ENCODE results near the gene CLCN6.

GRCh38 chr1:11869104-11869503 lies 63.1 kb downstream of the CLCN6 start:
- TF ChIP-seq JUND (IDR thresholded peaks at IDR 0.05; ENCODE audit: low read length) (no peak), POLR2A (IDR thresholded peaks at IDR 0.05; ENCODE audit: control extremely low read depth in 1 of 2, low read depth in 2 of 2, low read length in 2 of 2) (no peak), CTCF (IDR thresholded peaks at IDR 0.05; ENCODE audit: control extremely low read depth in 1 of 3, insufficient read depth in 1 of 3, low read depth in 1 of 3, low read length in 3 of 3) (no peak), POLR2AphosphoS5 (IDR thresholded peaks at IDR 0.05; ENCODE audit: low read depth, low read length) (no peak)
